ENCODE measurements around the gene PARP8.

PARP8 gene

DNA sequence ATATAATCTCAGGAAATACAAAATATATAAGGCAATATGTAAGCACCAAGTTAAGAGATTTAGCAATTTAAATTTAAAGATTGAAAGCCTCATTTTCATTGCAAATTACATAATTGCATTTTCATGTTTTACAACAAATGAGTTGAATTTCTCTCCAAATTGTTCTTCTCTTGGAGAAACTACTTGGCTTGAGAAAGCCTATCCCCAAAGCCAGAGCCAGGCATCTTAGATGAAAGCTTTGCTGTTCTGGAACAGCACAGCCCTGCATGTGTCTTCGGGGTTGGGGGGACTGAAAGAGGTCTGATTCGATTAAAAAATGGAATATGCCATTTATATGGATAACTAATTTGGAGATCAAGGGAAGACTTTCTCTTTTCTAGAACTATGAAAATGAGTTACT, 212.0 kb downstream of the PARP8 start:
- Histone ChIP-seq H3K36me3 (ENCODE audit: control insufficient read depth, insufficient read depth, low read length, severe bottlenecking) (no peaks in the 10 kb centered on the region), H3K9me3 (ENCODE audit: control insufficient read depth, low read length) (no peaks in the 10 kb centered on the region), H3K4me3 (ENCODE audit: low read length) (no peak overlapping the region), H3K9ac (ENCODE audit: low read length) (no peak overlapping the region), H3K27me3 (replicated peaks; ENCODE audit: control insufficient read depth, insufficient read depth, low read length) (no peaks in the 10 kb centered on the region), H3K4me1 (ENCODE audit: control insufficient read depth, insufficient read depth, low read length) (no peaks in the 10 kb centered on the region)
- DNase-seq (ENCODE audit: low read depth): no peak

DNA sequence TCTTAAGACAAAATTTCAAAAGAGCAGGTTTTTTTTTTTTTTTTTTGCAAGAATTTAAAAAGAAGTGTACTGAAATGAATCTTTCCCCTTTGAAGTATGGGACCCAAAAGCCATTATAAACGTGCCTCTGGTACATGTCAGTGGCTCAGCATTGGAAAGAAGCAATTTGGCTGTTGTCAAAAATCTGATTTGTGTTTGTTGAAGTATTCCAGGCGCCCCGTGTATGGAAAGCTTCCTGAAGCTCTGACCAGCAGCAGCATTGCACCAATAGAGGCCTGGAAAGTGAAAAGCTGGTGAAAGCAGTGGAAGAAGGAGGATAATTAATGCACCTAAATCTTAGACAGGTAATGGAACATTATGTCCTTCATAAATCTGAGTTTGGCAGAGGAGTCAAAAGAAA, 215.0 kb downstream of the PARP8 start:
- no peaks in the 10 kb centered on the region for H3K4me1 ChIP-seq (ENCODE audit: control insufficient read depth, insufficient read depth, low read length)
- no peaks in the 10 kb centered on the region for H3K27me3 ChIP-seq (replicated peaks; ENCODE audit: control insufficient read depth, insufficient read depth, low read length)
- no peaks in the 10 kb centered on the region for H3K9me3 ChIP-seq (ENCODE audit: control insufficient read depth, low read length)
- DNase-seq (ENCODE audit: low read depth): no peak
- no peaks in the 10 kb centered on the region for H3K36me3 ChIP-seq (ENCODE audit: control insufficient read depth, insufficient read depth, low read length, severe bottlenecking)
- no peak overlapping the region for H3K4me3 ChIP-seq (ENCODE audit: low read length)
- no peak overlapping the region for H3K9ac ChIP-seq (ENCODE audit: low read length)

DNA sequence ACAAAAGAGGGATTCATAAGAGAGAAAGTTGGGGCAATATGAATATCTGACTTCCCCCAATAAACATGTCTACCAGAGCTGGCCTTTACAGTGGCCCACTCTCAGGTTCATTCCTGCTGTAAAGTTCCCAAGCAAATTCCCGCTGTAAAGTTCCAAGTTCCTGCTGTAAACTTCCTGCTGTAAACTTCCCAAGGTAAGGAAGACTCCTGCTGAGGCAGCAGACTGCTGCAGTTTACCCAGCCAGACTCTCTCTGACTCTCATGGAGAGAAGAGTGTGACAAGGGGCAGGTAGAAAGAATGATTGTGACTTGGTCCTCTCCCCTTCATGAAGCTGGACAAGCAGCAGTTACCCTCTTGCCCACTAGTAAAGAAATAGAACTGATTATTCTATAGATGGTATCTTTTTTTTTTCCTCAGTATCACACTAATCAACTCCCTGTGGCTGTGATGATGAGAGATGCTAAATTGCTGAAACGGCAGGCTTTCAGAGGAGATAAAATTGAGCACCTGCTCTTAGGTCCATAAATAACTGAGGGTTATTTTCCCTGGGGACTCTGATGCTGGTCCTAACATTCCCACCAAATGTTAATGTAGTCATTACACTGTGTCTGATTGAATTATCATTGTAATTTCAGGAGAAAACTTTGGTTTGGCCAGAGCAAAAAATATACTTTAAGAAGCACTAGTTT, 220.4 kb downstream of the PARP8 start:
- DNase-seq (ENCODE audit: low read depth): no peak
- Histone ChIP-seq H3K4me3 (ENCODE audit: low read length) (no peak overlapping the region), H3K9me3 (ENCODE audit: control insufficient read depth, low read length) (no peaks in the 10 kb centered on the region)

DNA sequence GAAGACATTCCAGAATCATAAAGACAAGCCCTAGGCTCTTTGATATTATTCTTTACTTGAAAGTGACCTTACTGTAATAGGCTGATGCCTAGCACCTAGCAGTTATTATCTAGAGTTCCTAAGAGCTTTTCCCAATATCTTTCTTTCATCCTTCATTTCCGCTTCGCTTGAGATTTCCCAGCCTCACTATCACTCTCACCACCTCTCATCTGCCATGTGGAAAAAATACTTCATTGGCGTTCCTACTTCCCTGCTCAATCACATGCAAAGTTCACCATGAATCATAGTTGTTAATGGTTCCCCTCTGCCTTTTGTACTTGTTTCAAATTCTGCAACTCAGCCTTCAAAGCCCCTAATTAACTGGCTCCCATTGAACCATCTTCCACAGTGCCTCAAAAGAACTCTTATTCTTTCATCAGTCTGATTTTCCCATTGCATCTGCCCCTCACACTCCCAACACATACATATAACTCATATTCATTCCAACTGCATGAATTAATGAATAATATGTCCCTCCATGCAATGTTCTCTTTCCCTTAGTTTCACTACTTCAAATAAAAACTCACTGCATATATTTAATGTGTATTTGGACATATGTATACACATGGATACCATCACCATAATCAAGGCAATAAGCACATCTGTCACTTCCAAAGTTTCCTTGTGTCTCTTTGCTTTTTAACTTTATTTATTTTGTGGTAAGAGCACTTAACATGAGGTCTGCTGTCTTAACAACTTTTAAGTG, 221.6 kb downstream of the PARP8 start:
- Histone ChIP-seq H3K9ac (ENCODE audit: low read length) (no peak overlapping the region), H3K36me3 (ENCODE audit: control insufficient read depth, insufficient read depth, low read length, severe bottlenecking) (no peaks in the 10 kb centered on the region), H3K4me3 (ENCODE audit: low read length) (no peak overlapping the region), H3K27me3 (replicated peaks; ENCODE audit: control insufficient read depth, insufficient read depth, low read length) (no peaks in the 10 kb centered on the region), H3K4me1 (ENCODE audit: control insufficient read depth, insufficient read depth, low read length) (no peaks in the 10 kb centered on the region), H3K9me3 (ENCODE audit: control insufficient read depth, low read length) (no peaks in the 10 kb centered on the region)
- no peak for DNase-seq (ENCODE audit: low read depth)

More for the DNA sequence above, 220.4 kb downstream of the PARP8 start:
- H3K4me1 ChIP-seq (ENCODE audit: control insufficient read depth, insufficient read depth, low read length): no peaks in the 10 kb centered on the region
- H3K27me3 ChIP-seq (replicated peaks; ENCODE audit: control insufficient read depth, insufficient read depth, low read length): no peaks in the 10 kb centered on the region
- no peaks in the 10 kb centered on the region for H3K36me3 ChIP-seq (ENCODE audit: control insufficient read depth, insufficient read depth, low read length, severe bottlenecking)
- H3K9ac ChIP-seq (ENCODE audit: low read length): no peak overlapping the region

DNA sequence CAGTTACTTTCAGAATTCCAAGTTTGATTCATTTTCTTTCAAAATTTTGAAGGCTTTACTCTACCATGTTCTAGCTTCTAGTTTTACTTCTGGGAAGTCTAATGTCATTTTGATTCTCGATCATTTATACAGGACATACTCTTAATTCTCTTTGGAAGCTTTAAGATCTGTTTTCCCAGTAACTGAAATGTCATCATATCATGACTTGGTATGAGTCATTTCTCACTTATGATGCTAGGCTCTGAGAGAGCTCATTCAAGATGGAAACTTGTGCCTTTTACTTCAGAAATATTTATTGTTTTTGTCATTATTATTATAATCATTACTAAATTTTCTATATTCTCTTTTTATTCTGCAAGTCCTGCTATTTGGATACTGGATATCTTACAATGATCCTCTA, 222.3 kb downstream of the PARP8 start:
- Histone ChIP-seq H3K27me3 (replicated peaks; ENCODE audit: control insufficient read depth, insufficient read depth, low read length) (no peaks in the 10 kb centered on the region), H3K4me3 (ENCODE audit: low read length) (no peak overlapping the region), H3K9ac (ENCODE audit: low read length) (no peak overlapping the region), H3K4me1 (ENCODE audit: control insufficient read depth, insufficient read depth, low read length) (no peaks in the 10 kb centered on the region), H3K9me3 (ENCODE audit: control insufficient read depth, low read length) (no peaks in the 10 kb centered on the region), H3K36me3 (ENCODE audit: control insufficient read depth, insufficient read depth, low read length, severe bottlenecking) (no peaks in the 10 kb centered on the region)
- DNase-seq (ENCODE audit: low read depth): no peak

DNA sequence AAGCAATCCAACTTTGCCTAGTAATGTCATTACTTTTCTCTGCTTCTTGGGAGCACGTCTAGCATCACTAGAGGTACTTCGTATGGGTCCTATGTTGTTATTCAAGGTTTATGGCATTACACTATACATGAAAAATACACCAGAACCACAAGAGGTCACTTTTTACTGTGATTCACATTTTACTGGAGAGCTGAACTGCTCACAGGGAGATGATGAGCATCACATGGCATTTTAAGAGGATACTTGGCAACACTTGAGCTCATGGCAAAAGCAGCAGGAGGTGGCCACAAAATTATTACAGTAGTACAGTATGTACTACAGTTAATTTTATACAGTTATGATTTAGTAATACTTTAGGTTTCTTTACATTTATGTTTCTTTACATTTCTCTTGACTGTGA, 223.4 kb downstream of the PARP8 start:
- Histone ChIP-seq H3K4me1 (ENCODE audit: control insufficient read depth, insufficient read depth, low read length) (no peaks in the 10 kb centered on the region), H3K4me3 (ENCODE audit: low read length) (no peak overlapping the region), H3K9me3 (ENCODE audit: control insufficient read depth, low read length) (no peaks in the 10 kb centered on the region), H3K36me3 (ENCODE audit: control insufficient read depth, insufficient read depth, low read length, severe bottlenecking) (no peaks in the 10 kb centered on the region), H3K27me3 (replicated peaks; ENCODE audit: control insufficient read depth, insufficient read depth, low read length) (no peaks in the 10 kb centered on the region), H3K9ac (ENCODE audit: low read length) (no peak overlapping the region)
- DNase-seq (ENCODE audit: low read depth): no peak
